ENCODE data around the gene PAX5.

PAX5 gene

DNA sequence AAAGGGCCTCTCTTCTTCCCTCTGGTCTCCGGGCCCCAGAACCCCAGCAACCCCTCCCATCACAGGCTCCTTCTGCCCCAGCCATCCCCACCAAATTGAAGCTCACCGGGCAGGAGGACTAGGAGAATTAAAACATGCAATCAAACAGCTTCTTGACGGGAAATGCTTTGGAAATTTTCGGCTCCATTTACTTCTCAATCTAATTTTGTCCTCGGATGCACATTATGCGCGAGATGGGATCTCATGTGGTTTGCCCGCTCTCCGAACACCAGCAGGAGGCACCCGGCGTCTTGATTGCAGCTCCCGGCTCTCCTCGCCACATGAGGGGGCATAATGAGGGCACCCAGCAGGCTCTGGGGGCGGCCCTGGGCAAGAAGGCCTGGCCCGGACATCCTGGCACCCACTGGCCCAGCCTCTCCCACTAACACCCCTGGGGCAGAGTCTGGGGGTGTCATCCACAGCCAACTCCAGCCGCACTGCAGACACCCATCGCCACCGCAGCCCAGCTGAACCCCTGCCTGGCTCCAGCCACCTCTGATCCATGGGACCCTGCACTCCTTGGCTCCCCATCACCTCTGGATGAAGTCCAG is 135.5 kb downstream of the PAX5 start:
- no peak for DNase-seq

DNA sequence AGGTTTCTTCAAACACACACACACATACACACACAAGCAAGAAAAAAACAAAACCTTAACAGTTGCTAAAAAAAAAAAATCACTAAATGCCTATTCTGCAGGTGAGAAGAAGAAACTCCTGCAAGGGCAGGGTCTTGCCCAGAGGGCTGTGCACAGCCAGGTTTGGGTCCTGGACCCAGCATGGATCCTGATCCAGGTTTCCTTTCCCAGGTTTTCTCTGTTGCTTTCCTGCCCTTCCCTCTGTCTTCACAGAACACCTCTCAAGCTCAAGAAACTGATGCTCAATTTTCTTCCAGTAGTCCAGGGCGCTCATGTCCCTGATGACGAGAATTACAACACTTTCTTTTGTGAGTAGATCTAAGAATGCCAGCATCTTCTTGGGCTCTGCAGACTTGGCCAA is 136.6 kb downstream of the PAX5 start:
- no peak for DNase-seq

DNA sequence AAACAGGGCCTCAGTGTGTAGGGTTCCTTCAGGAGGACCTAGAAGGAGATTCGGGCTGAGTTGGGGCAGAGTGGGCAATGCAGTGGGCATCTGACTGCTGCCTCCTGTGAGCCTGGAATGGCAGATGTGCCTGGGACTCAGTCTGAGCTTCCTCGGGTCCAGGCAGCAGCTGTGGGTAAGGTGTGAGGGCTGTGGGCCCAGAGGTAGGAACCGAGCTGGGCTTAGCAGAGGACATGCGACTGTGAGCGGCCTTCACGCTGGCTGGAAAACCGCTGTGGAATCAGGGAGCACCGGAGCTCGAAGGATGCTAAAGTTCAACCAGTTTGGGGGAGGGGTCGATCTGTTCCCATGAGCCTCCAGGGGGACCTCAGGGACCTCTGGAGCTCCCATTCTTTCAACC is 137.0 kb downstream of the PAX5 start:
- no peak for DNase-seq

DNA sequence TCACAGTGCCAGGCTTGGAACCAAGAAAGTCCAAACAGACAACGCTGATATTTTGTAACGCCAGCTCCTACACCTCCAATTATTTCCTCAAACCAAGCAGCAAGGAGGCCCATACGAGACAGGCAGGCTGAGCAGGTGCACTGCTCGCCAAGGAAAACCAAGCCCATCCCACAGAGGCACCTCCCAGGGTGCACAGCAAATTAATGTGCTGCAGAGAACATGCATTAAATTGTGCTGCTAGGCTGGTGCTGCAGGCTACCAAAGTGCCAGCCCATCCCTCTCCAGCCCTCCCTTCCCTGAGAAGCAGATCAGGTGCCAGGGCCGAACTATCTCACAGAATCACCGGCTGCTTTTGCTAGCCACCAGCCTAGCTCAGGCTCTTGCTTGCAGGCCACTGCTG is 137.8 kb downstream of the PAX5 start:
- no peak for DNase-seq

DNA sequence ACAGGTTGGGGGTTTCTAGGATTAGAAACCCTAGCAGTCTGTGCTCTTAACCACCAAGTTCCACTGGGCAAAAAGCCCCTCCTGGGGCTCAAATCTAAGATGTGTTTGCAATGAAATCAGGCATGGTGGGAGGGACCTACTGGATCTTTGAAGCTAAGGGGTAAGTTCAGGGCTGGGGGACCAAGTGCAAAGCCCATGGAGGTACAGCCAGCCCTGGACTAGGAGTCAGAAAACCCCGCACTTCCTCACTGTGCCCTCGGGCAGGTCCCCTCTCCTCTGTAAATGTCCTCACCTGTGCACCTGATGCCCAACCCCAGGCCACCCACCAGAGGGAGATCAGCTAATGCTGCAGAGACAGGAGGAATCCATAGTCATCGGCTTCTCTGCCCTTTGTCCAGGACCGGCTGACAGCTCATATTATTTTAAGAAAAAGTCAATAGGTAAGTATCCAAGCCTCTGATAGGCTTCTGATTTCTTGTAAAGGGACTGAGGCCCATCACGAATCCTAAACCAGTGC is 138.3 kb downstream of the PAX5 start:
- no peak for DNase-seq

DNA sequence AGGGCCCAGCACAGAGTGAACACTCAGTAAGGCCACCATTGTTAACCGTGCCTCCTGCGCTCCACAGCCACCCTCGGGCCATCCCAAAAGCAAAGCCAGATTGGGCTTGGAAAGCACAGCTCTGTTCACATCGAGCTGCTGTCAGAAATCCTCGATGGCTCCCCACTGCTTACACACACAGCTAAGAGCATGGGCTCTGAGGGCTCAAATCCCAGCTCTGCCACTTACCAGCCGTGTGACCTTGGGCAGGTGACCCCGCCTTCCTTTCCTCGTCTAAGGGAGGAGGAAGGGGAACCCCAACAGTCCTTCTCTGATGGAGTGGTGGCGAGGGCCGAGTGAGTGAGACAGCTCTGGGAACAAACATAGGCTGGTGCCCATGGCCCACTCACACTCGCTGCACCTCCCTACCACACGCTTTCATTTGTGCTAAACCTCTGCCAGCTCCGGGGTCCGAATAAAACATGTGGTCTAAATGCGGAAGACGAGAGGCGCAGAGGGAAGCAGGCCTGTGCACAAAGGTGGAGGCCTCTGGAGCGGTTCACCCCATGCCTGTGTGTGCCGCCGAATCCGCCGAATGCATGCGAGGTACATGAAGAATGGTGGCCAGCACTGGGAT is 139.3 kb downstream of the PAX5 start:
- no peak for DNase-seq

DNA sequence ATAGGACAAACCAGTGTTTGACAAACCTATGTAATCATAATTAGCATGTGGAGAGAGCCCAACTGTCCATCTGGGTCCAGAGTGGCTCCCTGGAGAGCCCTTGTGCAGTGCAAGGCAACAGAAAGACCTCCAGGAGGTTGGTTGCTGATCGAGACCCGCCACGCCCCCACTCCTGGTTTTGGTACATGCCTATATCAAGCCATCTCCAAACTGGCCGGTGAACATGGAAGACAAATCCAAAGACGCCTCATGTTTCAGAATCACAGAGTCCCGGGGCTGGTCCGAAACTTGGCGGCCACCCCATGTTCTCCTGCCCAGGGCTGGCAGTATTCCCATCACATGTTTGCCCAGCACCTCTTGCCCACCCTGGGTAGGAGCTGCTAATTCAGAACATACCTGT is 140.2 kb downstream of the PAX5 start:
- DNase-seq = no peak

DNA sequence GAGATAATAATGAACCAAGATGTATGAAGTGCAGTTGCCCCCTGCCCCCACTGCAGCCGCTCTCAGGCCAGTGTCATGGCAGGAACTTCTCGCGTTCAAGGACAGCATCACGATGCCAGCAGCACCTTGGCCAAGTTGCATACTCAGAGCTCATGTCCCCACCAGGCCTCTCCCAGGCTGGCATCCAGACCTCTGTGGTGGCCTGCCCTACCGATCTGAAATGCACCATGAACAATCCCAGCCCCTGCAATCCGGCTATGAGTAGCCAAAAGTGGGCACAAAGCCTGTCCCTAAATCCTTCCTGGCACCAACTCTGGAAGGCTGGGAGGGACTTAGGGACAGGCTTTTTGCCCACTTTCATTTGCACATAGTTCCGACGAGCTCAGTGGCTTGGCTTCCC is 140.9 kb downstream of the PAX5 start:
- DNase-seq = no peak

DNA sequence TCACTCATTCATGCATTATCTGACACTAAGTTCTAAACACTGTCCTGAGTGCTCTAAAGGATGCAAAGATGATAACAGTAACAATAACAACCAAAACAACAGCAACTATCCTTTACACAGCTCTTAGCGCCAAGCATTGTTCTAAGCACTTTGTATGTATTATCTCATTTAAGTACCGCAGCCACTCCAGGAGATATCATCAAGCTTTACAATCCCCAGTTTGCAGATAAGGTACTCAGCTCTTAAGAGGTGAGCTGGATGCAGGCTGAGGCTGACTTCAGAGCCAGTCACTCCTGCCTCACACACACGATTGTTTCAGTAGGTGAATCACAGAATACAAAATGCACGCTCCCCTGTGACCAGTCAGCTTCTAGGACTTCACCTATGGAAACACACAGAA is 141.8 kb downstream of the PAX5 start:
- no peak for DNase-seq

DNA sequence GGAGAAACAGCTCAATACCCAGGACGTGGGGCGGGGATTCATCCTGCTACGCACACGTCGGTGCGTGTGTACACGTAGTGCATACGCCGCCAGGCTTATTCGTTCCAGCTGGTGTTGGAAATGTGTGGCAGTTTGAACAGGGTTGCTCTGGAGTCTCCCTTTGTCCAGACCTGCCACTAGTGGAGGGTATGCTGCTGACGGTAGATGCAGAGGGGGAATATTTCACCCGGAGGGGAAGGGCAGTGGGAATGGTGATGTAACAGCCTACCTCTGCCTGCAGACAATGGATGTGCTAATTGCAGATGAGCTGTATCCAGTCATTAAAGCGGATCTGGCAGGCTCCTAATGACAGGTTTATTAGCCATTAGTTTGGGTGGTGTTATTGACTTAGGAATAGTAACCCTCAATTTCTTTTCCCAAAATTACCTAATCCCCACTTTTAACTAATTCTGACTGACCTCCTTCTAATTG is 142.7 kb downstream of the PAX5 start:
- no peak for DNase-seq

DNA sequence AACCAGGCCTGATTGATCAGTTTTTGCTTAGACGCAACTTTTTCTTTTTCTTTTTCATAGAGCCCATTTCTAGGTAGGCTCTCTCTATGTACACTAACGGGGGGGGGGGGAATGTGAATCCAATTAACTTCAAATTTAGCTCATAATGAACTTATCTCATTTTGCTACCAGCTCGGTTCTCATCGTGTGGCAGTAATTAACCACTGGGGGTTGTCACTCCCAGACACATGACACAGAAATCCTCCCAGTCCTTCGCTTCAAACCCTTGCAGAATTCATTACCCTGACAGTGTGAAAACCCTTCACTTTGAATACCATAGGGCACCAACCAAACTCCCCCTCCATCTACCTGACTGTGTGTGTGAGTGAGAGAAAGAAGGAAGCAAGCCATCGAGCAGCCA is 144.2 kb downstream of the PAX5 start:
- DNase-seq = no peak

DNA sequence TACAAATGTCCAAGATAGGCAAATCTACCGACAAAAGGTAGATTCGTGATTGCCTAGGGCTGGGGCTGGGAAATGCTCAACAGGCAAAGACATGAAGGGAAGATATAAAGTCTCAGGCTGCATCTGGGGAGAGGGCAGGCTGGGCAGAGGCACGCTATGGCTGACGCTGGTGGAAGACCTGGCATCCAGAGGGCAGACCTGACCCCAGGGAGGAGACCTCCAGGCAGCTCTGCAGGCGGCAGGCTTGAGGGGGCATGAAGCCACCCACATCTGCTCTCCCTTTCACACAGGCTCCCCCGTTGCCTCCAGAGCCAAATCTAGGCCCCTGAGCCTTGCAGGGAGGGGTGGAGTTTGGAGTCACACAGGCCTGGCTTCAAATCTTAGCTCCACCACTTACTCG is 145.5 kb downstream of the PAX5 start:
- no peak for DNase-seq

DNA sequence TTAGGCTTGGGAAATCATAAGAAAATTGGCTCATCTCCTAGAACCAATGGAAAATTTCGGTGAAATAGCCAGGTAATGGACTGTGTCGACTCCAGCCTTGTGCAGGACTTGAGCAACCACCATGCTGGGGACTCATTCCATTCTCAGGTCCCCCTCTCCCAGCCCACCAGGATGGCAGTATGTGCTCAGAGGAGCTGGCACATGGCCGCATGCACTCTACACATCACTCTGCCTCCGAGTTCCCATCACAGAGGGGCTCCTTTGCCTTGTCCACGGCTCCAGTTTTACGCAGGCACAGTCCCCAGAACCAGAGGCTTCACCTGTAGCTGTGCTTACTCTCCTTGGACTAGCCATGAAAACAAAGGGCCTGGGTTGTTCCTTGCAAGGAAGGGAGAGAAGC is 149.3 kb downstream of the PAX5 start:
- no peak for DNase-seq

DNA sequence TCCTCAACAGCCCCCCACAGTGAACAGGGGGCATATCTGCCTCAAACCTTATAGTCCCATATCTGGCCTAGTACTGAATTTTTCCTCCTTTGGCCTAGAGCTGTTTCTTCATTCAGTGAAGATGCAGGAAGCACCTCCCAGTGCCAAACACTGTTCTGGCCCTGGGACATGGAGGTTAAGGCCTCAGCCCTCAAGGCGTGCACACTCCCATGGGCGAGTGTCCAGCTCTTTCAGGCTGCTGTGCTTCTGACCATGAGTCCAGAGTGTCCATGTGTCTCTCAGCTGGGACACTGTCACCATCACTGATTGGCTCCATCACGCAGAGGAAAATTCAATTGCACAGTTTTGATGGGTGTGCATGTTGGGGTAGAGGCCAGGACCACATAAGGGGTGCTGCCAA is 151.5 kb downstream of the PAX5 start:
- no peak for DNase-seq

DNA sequence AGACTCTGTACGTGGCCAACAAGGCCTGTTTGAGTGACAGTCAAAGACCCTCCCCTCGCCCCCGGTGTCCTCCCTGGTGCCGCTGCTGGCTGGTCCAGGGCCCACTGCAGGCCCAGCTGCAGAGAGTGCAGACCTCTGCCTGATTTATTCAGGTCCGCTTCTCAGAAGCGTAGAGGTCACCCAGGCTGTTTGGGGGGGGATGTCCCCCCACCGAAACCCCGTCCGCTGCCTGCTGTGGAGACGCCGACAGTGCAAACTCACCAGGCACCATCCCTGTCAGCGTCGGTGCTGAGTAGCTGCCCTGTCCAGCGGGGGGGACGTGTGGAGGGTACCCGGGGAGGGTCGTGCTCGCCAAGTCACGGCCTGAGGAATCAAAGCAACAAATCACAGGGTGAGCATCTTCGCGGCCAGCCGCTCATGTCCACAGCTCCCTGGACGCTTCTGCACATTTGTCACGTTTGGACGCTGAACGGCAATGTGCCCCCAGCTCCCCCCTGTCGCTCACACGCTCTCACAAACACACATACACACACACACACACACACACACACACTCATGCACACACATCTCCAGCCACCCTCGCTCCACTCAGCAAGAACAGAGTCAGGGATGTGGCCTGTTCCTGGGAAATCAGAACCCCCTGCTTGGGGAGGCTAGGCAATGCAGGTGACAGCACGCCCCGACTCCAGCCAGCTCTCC is 152.2 kb downstream of the PAX5 start:
- no peak for DNase-seq

DNA sequence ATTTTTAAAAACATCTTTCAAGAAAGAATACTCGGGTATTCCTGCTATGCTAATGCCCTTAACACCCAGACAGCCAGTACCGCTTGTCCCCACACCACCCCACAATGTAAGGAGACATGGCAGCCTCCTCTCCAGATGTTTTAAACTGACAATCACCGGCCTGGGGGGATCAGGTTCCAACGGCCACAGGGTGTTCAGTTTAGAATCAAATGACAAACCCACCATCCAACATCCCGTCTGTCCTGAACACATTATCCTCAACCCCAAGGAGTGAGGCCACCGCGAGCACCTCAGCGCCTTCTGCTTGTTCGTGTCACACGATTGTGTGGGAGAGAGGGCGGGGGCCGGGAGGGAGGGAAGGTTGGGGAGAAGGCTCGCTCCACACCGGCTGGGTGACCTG is 152.8 kb downstream of the PAX5 start:
- no peak for DNase-seq

DNA sequence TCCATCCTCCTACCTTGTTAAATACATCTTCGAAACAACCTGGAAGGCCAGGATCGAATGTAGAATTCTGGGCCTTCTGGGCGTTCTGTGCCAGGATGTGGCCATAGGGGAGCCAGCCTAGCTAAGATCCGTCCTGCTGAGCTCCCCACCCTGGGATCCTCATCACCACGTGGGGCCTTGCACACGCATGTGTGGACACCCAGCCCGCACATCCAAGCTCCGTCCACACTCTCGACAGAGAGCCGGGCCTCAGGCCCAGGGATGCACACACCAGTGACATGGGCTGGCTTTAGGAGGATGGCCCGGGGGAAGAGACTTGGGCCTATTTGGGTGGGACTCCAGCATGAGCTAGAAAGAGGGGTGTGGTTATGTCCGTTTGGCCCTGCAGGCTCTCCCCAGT is 154.0 kb downstream of the PAX5 start:
- no peak for DNase-seq

DNA sequence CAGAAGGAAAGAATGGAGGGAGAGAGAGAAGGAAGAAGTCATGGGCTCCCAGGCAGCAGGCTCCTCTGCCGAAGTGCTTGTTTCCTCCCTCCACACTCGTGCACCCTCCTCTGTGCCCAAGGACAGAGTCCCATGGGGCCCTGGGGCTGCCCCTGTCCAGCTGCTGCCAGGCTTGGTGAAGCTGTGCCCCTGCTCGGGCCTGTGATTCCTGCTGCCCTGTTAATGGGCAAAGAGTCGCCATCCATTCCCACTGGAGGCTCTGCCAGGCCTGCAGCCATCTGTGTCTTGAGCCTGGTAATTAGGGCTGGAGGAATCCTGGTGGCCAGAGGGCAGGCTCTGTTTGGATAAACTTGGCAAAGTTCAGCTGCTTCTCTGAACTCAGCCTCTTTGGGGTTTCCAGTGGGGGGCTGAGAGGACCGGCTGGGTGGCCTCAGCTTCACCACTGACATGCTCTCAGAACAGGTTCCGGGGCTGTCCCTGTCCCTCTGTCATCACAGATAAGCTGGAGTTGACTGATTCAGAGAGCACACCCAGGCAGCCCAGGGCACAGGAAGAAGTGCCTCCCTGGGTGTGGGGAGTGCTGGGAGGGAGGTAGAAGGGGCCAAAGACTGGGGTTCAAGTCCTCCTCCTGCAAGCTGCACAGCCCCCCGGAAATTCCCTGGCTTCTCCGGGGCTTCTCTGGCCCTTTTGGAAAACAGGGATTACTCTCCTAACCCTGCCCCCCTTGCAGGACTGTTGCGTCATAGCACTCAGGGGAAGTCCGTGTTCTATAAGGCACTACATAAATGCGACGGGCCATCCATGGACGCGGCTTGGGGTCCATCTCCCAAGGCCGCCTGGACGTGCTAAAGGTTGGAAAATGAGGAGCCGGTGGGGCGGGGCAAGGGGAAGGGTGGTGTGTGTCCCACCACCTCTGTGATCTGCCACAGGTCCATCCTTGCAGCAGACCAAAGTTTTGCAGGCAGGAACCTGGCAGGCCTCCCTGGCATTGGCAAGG is 154.8 kb downstream of the PAX5 start:
- DNase-seq = no peak

DNA sequence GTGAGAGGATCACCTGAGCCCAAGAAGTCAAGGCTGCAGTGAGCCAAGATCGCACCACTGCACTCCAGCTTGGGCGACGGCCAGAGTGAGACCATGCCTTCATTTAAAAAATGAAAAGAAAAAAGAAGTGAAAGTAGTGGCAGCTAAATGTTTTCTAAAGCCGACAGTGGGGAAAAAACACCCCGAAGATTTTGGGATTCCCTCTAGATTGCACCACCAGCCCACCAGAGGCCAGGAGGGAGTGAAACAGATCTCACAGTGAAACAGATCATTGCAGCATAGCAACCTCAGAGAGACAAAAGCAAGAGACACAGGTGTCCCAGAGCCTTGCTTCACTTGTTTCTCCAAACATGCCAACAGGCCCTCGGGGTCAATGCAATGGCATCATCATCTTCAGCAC is 156.8 kb downstream of the PAX5 start:
- no peak for DNase-seq

DNA sequence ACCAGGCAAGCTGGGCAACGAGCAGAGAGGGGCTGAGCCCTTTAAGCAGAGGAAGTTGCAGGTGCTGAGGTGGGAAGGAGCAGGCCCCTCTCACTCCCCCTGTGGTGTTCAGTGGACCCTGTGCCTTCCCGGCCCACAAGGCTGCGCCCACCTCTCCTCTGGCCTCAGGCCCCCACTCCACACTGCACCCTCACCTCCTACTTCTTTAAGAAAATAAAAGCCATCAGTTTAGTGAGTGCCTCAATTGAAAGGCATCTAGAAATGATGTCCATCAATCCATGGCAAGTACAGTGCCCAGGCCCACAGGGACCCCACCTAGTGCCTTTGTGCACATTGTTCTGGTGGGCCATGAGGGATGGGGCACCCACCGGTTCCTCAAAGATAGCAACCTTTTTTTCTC is 158.0 kb downstream of the PAX5 start:
- no peak for DNase-seq

DNA sequence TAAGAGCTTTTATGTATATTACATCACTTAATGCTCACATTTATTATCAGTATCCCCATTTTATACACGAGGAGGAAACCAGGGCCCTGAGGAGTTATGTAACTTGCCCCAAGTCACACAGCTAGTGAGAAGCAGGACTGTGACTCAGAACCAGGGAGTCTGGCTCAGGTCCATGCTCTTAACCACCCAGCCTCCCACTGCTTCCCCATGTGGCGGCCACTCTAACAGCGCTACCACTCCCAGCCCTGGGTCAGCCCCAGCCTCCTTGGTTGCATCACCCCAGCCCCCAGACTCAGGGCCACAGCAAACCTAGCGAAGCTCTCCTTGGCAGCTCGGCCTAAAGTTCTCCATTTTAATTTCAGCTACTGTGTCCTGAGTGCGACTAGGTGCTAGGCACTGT is 159.1 kb downstream of the PAX5 start:
- DNase-seq = no peak

DNA sequence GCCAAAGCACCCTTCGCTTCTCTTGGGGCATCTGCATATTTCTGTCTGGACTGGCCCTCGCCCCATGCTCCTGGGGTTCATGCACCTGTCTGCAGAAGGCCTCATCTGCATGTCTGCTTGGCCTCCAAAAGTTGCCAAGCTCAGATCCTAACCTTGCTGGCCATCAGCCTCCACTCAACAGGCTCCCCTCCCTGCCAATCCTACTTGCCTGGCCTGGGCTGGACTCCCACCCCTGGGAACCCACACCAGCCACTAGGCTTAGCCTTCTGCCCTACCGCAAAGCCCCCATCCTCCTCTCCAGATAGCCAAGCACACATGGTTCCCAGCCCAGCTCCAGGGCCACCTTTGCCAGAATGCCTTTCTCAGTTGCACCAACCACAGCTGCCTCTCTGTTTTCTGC is 159.8 kb downstream of the PAX5 start:
- no peak for DNase-seq

DNA sequence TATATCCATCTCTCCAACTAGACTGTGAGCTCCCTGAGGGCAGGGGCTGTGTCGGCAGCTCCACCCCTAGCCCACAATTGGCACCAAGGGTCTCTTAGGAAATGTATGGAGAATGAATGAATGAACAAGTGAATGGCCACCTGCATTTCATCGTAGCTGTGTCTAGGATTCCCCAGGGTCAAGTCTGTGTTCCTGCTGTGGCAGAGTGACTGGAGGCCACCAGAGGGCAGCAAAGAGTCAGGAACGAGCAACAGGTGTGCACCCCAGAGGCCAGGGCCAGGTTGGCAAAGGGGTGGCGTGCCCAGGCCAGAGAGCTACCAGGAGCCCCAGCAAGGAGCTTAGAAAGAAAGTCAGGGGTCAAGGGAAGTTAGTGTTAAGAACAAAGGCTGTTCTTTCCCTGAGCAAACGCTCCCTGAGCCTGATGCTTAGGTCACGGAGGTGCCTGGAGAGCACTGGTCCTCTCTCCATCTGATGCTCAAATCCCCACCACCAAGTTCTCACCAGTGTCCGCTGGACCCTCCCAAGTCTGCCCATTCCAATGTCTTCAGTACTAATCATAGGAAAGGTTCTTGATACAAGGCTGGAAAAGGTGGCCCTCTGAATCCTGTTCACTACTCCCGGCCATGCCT is 160.7 kb downstream of the PAX5 start:
- peak; percentile 79 for DNase-seq
